ENCODE data around the gene STAC. TPM values are rescaled to one million over a fixed set of nuclear protein-coding genes. Genes with fewer than 3 reads are reported as not detected.
A peak's percentile ranks its signal among the peaks of the same experiment; 100 is the strongest.

Gene STAC
- total and polyA plus RNA-seq, 4 donors, result 0.21 to 0.56 (median 0.39) TPM

DNA sequence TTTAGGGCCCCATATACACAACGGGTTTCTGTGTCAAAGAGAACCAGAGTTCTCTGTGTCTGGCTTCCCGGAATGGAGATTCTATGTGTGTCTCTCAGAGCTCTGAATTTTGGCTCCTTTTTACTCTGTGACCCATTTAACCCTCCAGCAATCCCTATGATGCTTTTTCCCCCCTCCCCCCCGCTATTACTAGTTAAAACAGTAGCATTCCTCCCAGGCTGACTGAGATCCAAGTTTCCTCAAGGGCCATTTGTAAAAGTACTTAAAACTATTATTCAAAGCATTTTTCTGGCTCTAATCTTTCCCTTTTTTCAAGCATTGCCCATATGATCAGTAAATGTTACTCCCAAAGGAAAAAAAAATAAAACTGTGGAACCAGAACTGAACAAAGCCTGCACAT is 6.6 kb upstream of the STAC start:
- no peak overlapping the region for H3K4me3 ChIP-seq (ENCODE audit: low read depth in 1 of 3, low read length in 3 of 3)
- DNase-seq (ENCODE audit: low spot score), result no peak
- no peak overlapping the region for H3K27ac ChIP-seq (ENCODE audit: low read depth in 1 of 2, low read length in 2 of 2)
- 81% methylated on average over 3 of the region's 3 CpGs for WGBS
- no peaks in the 10 kb centered on the region for H3K4me1 ChIP-seq (ENCODE audit: control insufficient read depth in 4 of 4, insufficient read depth in 4 of 4, low read length in 3 of 4)
- H3K27me3 ChIP-seq (ENCODE audit: control insufficient read depth in 4 of 4, insufficient read depth in 4 of 4, low read length in 3 of 4), result peaks cover 0 to 3% (median 0%) of the 10 kb centered on the region in 4 donors
- no peak overlapping the region for H3K9ac ChIP-seq (ENCODE audit: low read depth in 1 of 2, low read length in 2 of 2)
- no peaks in the 10 kb centered on the region for H3K36me3 ChIP-seq (ENCODE audit: control insufficient read depth in 4 of 4, insufficient read depth in 3 of 4, low read depth in 1 of 4, low read length in 3 of 4)
- no peak for TF ChIP-seq ATF3 (IDR thresholded peaks at IDR 0.05)
- TF ChIP-seq HNF4A (conservative IDR thresholded peaks at IDR 0.05), result no peak
- no peaks in the 10 kb centered on the region for H3K9me3 ChIP-seq (ENCODE audit: control insufficient read depth in 4 of 4, low read length in 3 of 4)

DNA sequence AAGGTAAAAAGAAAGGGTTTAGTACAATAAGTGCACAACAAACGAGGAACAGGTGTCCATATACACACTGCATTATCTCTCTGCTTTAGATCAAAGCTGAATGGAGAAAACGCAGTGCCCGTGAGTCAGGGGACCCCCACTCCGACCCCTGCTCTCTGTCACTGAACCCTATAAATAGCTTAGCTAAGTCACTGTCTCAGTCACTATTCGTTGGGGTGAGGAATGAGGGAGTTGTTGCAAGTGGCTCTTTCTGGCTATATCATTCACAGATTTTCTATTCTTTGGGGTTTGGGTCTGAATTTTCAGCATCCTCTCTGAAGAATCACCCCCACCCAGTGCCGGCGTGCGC is 458 bp upstream of the STAC start:
- no peak for TF ChIP-seq JUND (IDR thresholded peaks at IDR 0.05)
- TF ChIP-seq TAF1 (conservative IDR thresholded peaks at IDR 0.05), result no peak
- no peak for TF ChIP-seq YY1 (IDR thresholded peaks at IDR 0.05)
- TF ChIP-seq RXRA (IDR thresholded peaks at IDR 0.05), result no peak
- TF ChIP-seq GABPA (IDR thresholded peaks at IDR 0.05 in 1 of 2, conservative IDR thresholded peaks at IDR 0.05 in 1 of 2), result no peak
- TF ChIP-seq MAX (IDR thresholded peaks at IDR 0.05), result no peak
- TF ChIP-seq EGR1 (IDR thresholded peaks at IDR 0.05; ENCODE audit: low read depth in 2 of 2), result no peak
- TF ChIP-seq RAD21 (IDR thresholded peaks at IDR 0.05), result no peak
- no peak for TF ChIP-seq NR2F2 (IDR thresholded peaks at IDR 0.05)
- no peak for TF ChIP-seq FOXA2 (IDR thresholded peaks at IDR 0.05)
- no peak for TF ChIP-seq HNF4G (IDR thresholded peaks at IDR 0.05)
- TF ChIP-seq SP1 (IDR thresholded peaks at IDR 0.05), result no peak
- no peak for TF ChIP-seq HNF4A (conservative IDR thresholded peaks at IDR 0.05)
- TF ChIP-seq, protein P1, sequence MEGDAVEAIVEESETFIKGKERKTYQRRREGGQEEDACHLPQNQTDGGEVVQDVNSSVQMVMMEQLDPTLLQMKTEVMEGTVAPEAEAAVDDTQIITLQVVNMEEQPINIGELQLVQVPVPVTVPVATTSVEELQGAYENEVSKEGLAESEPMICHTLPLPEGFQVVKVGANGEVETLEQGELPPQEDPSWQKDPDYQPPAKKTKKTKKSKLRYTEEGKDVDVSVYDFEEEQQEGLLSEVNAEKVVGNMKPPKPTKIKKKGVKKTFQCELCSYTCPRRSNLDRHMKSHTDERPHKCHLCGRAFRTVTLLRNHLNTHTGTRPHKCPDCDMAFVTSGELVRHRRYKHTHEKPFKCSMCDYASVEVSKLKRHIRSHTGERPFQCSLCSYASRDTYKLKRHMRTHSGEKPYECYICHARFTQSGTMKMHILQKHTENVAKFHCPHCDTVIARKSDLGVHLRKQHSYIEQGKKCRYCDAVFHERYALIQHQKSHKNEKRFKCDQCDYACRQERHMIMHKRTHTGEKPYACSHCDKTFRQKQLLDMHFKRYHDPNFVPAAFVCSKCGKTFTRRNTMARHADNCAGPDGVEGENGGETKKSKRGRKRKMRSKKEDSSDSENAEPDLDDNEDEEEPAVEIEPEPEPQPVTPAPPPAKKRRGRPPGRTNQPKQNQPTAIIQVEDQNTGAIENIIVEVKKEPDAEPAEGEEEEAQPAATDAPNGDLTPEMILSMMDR (IDR thresholded peaks at IDR 0.05; ENCODE audit: low read depth, low read length, missing input control), result no peak
- no peak for TF ChIP-seq REST (IDR thresholded peaks at IDR 0.05)
- TF ChIP-seq FOXA1 (IDR thresholded peaks at IDR 0.05), result no peak
- peaks cover 0 to 3% (median 2%) of the 10 kb centered on the region in 4 donors for H3K27me3 ChIP-seq (ENCODE audit: control insufficient read depth in 4 of 4, insufficient read depth in 4 of 4, low read length in 3 of 4)
- WGBS, result 19% methylated on average over 8 of the region's 8 CpGs
- H3K27ac ChIP-seq (ENCODE audit: low read depth in 1 of 2, low read length in 2 of 2), result no peak overlapping the region
- no peak overlapping the region for H3K9ac ChIP-seq (ENCODE audit: low read depth in 1 of 2, low read length in 2 of 2)
- H3K4me3 ChIP-seq (ENCODE audit: low read depth in 1 of 3, low read length in 3 of 3), result peak overlapping the region in 1 of 3 donors; percentile 38
- no peaks in the 10 kb centered on the region for H3K36me3 ChIP-seq (ENCODE audit: control insufficient read depth in 4 of 4, insufficient read depth in 3 of 4, low read depth in 1 of 4, low read length in 3 of 4)
- no peak for DNase-seq (ENCODE audit: low spot score)
- peaks cover 0 to 8% (median 4%) of the 10 kb centered on the region in 4 donors for H3K4me1 ChIP-seq (ENCODE audit: control insufficient read depth in 4 of 4, insufficient read depth in 4 of 4, low read length in 3 of 4)
- H3K9me3 ChIP-seq (ENCODE audit: control insufficient read depth in 4 of 4, low read length in 3 of 4), result no peaks in the 10 kb centered on the region
